Astrocyte (in vitro differentiated cells and primary cell): ENCODE results near the gene FHIT.

Experiments
- EZH2 ChIP-seq: IDR thresholded peaks from 2 replicates; pipeline ENCODE4 v1.6.1; 2012; ENCODE audit warnings: mild to moderate bottlenecking, low read length, inconsistent platforms; ENCODE audit not compliant: insufficient read depth
- TF ChIP-seq, protein P1 (sequence below): IDR thresholded peaks from 2 replicates; pipeline ENCODE4 v1.5.1; 2011; ENCODE audit warnings: low read depth, mild to moderate bottlenecking, inconsistent platforms, low read length, moderate library complexity; ENCODE audit not compliant: insufficient read depth

DNA sequence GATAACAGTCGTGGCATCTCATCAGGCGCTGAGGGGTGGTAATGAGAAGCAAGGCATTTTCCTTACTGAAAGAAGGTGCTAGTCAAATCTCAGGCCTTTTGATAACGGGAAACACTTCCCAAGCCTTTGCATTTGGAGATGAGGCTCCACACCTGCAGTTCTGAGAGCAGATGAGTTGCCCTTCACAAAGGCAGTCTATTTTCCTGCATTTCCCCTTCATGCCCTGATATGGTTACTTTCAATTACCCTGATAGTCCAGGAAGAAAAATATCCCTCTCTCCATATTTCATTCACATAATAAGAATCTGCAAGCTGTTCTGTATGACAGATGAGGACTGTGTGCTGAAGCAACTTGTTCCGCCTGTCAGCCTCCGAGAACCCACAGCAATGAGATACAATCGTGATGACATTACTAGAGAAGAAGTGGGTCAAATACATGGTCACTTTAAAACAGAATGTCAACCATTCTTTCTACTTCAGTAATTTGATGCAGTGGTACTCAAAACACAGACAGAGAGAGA is 25.0 kb downstream of the FHIT start:
- TF ChIP-seq EZH2: no peak
- TF ChIP-seq, protein P1, sequence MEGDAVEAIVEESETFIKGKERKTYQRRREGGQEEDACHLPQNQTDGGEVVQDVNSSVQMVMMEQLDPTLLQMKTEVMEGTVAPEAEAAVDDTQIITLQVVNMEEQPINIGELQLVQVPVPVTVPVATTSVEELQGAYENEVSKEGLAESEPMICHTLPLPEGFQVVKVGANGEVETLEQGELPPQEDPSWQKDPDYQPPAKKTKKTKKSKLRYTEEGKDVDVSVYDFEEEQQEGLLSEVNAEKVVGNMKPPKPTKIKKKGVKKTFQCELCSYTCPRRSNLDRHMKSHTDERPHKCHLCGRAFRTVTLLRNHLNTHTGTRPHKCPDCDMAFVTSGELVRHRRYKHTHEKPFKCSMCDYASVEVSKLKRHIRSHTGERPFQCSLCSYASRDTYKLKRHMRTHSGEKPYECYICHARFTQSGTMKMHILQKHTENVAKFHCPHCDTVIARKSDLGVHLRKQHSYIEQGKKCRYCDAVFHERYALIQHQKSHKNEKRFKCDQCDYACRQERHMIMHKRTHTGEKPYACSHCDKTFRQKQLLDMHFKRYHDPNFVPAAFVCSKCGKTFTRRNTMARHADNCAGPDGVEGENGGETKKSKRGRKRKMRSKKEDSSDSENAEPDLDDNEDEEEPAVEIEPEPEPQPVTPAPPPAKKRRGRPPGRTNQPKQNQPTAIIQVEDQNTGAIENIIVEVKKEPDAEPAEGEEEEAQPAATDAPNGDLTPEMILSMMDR: no peak
